GM18907 (cell line): ENCODE measurements around the gene NDFIP1.
"Not testable (repeated sequence)": the region's sequence is repeated elsewhere in the genome, so short reads cannot be mapped to it uniquely, and the experiment has no call there.

Source experiments
- ATAC-seq: cut with Tn5 transposase; IDR thresholded peaks from one replicate; pipeline ENCODE4 v1.9.1; 2021; ENCODE audit warnings: mild to moderate bottlenecking, moderate library complexity; ENCODE audit not compliant: unreplicated experiment

Gene NDFIP1

GRCh38 chr5:142151436-142152383, 43.1 kb downstream of the NDFIP1 start:
- ATAC-seq = no peak

- ATAC-seq = no peak
These were observed 43.8 kb downstream of the NDFIP1 start for GRCh38 chr5:142152384-142152732.

- ATAC-seq = no peak
These were observed 45.3 kb downstream of the NDFIP1 start for GRCh38 chr5:142153674-142154448.

DNA sequence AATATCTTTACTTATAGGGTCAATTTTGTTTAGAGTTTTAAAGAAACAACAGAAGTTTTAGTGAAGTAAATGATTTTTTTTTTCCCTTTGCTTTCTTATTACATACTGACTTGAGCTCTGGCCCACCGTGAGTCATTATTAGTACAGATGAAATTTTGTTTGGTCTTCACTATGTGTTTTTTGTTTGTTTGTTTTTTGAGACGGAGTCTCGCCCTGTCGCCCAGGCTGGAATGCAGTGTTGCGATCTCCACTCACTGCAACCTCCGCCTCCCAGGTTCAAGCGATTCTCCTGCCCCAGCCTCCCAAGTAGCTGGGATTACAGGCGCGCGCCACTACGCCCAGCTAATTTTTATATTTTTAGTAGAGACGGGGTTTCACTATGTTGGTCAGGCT, 45.9 kb downstream of the NDFIP1 start:
- ATAC-seq = not testable (repeated sequence)

GRCh38 chr5:142156839-142157463, 48.4 kb downstream of the NDFIP1 start:
- ATAC-seq = no peak

DNA sequence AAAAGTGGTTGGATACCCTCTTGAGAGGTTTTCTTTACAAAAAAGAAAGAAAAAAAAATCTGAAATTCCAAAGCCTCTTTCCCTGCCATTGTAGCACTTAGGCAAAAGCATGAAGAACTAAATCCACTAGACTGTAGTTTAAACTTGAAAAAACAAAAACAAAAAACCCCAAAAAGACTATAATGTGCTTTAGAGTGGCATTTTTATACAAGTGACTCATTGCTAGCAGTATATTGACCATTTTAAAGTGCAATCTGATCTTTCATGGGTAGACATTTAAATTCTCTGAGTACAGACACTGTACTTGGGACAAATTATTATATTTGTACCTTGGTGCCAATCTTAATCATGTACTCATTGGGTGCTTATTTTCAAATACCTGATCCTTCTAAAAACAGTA, 50.8 kb downstream of the NDFIP1 start:
- no peak for ATAC-seq

DNA sequence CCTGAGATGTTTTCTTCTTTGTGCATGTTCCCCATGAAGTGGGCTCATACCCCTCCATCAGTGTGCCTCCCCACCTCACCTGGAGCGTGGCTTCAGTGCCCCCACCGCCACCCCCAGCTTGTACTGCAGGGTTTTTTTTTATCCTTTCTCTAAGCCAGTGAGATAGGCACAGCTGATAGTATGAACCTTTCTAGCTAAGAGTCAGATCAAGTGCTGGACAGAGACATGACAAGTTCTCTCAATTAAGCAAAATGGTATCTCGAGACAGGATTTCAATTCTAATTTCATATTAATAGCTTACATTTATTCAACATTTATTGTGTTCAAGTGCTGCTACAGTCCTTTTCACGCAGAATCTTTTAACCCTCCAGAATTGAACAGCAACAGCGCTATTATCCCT, 55.7 kb downstream of the NDFIP1 start:
- no peak for ATAC-seq

- ATAC-seq = no peak
These were observed 58.2 kb downstream of the NDFIP1 start for GRCh38 chr5:142166754-142167153.

GRCh38 chr5:142167458-142167857, 58.9 kb downstream of the NDFIP1 start:
- no peak for ATAC-seq

DNA sequence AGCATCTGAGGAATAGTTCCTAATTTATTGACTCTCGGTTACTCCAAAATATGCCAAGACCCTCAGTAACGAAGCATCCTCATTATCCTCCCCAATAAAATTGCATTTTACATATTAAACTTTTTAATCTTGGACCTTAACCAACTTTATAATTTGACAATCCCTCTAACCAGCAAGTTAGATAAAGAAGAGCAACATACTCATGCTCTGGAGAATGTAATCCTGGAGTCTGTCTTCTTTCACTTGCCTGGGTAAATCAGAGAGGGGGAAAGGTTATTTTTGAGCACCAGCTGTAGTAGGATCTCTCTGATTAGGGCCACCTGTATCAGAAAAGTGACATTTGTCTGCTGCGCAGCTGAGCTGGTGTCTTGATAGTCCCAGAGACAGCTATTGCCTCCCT, 59.8 kb downstream of the NDFIP1 start:
- no peak for ATAC-seq

DNA sequence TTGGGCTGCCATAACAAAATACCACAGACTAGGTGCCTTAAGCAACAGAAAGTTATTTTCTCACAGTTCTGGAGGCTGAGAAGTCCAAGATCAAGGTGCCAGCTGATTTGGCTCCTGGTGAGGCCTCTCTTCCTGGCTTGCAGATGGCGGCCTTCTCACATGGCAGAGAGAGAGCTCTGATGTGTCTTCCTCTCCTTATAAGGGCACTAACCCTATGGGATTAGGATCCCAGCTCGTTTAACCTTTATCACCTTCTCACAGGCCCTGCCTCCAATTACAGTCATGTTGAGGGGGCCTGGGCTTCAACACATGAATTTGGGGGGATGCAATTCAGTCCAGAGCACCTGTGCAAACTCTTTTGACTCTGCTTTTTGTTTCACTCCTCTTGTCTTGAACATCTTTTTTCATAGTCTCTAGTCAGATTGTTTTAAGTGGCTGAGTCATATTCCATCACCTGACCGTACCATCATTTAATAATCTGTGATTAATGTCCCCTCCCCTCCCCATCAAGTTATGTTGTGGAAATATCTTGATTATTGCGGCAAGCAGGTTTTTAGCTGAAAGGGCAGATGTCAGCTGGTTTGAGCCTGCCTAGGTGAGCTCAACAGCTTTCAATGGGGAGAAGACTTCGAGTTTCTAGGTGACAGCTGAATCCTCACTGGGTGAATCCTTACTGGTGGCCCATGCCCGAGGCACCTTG, 61.8 kb downstream of the NDFIP1 start:
- ATAC-seq = no peak

DNA sequence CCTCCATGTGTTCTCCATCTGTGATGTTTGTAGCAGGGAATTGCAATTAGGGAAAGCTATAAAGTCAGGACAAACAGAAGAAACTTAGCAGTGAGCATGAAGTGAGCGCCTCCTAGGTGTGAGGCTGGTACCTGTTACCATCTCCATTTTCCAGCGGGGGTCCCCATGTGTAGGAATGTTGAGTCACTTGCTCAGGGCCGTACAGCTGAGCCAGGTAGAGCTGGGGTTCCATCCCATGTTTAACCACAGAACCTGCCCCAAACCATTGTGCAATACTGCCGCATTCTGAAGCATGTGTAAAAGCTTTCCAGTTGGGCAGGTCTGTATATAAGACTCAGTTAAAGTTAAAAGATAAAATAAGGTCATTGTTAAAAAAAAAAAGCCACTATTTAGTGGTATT, 62.7 kb downstream of the NDFIP1 start:
- no peak for ATAC-seq

GRCh38 chr5:142175039-142175438, 66.5 kb downstream of the NDFIP1 start:
- ATAC-seq = no peak

- no peak for ATAC-seq
These were observed 67.0 kb downstream of the NDFIP1 start for GRCh38 chr5:142175461-142176142.

DNA sequence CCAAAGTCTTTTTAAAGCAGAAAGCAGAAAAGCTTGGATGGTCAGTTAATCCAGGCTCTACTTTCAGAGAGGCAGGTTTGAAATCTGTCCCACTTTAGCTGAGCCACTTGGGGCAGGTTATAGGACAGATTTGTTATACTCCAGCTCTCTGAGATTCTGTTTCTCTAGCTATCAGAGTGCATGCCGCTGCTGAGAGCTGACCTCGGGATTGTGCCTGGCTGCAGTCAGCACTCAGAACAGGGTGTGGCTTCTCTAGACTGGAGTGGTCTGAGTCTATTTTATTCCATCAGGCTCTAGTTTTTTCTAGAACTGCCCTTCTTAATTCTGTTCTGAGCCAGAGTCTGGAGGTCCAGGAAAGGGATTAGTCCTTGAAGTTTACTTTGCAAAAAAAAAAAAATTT, 67.7 kb downstream of the NDFIP1 start:
- ATAC-seq = no peak

DNA sequence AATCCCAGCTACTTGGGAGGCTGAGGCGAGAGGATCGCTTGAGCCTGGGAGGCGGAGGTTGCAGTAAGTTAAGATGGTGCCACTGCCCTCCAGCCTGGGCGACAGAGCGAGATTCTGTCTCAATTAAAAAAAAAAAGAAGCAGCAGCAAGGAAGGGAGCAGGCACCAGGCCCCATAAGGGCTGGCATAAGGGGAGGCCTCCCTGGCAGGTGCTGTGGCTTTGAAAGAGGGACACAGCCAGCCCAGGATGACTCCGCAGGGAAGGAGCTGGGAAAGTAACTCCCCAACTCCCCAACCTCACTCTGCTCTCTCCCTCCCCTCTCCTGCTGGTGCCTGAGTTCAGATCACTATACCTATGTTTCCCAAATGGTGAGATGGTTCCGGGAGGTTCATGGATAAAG, 70.1 kb downstream of the NDFIP1 start:
- ATAC-seq = no peak

- no peak for ATAC-seq
These were observed 71.3 kb downstream of the NDFIP1 start for GRCh38 chr5:142179776-142180387.

DNA sequence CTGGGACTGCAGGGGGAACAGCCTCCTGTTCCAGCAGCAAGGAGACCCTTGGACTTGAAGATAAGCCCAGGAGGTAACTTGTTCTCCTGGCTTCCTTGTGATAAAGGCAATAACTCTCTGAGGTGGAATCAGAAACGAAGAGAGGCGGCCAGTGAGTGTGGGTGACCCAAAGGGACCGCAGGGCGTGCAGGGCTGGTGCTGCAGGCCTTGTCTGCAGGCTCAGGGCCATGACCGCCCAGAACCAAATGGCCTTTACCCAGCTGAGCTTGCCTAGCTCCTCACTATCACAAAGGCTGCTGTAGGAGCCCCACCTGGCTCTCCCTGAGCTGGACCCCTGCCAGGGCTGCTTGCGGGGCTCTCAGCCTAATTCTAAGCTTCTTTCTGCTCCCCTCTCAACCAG, 72.5 kb downstream of the NDFIP1 start:
- no peak for ATAC-seq

- ATAC-seq = no peak
These were observed 73.1 kb downstream of the NDFIP1 start for GRCh38 chr5:142181547-142182163.

DNA sequence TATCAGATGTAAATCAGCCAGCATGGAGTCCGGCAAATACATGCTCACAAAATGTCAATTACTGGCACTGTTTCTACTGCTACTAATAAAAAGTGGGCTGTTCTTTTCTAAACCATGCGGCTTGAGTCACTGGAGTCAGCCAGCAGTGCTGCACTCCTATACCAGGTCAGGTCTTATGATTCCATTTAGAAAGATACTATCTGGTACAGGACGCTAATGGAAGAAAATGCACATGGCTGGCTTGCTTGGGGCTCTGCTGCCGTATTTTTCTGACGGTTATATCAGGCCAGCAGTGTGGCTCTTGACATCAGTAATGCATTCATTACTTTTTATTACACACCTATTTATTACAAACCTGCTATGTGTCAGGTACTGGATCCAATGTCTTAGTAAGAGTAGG, 74.3 kb downstream of the NDFIP1 start:
- ATAC-seq = no peak
